Epithelial cell of prostate (primary cell): ENCODE data around the gene OR2J3.
"Not testable (repeated sequence)": the region's sequence is repeated elsewhere in the genome, so short reads cannot be mapped to it uniquely, and the experiment has no call there.

Experiments
- DNase-seq: peaks from one replicate; pipeline ENCODE4 v3.0.0-alpha.2; 2011; ENCODE audit warnings: low read depth, low spot score
- H3K27ac ChIP-seq: fragments of 450-650 bp; 2 replicates; pipeline ENCODE4 v1.5.1; 2017; ENCODE audit warnings: mild to moderate bottlenecking

Gene OR2J3

DNA sequence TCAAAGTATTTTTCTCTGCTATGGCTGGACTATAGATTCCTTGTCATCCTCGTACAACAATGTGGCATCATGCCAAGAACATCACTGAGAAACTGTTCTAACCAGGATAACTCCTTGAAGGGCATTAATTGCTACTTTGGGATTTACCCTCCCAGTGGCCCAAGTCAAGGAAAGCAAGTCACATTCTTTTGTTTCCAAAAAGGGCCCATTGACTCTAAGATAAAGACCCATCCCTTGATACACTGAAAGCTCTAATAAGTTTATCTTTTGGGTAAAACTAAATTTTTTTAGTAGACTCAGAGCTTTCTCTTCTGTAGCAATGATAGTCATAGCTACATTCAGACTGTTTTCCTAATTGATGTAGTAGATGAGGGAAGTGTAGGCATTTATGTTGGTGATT, at the start of gene OR2J3:
Gene OR2J3 (plus strand): TSS at position 301 of the 400 bp plus-strand sequence. CDS start 3,833 bp downstream, outside the sequence.
- DNase-seq, result no peak
- H3K27ac ChIP-seq, result no peak within 1 kb of the TSS

DNA sequence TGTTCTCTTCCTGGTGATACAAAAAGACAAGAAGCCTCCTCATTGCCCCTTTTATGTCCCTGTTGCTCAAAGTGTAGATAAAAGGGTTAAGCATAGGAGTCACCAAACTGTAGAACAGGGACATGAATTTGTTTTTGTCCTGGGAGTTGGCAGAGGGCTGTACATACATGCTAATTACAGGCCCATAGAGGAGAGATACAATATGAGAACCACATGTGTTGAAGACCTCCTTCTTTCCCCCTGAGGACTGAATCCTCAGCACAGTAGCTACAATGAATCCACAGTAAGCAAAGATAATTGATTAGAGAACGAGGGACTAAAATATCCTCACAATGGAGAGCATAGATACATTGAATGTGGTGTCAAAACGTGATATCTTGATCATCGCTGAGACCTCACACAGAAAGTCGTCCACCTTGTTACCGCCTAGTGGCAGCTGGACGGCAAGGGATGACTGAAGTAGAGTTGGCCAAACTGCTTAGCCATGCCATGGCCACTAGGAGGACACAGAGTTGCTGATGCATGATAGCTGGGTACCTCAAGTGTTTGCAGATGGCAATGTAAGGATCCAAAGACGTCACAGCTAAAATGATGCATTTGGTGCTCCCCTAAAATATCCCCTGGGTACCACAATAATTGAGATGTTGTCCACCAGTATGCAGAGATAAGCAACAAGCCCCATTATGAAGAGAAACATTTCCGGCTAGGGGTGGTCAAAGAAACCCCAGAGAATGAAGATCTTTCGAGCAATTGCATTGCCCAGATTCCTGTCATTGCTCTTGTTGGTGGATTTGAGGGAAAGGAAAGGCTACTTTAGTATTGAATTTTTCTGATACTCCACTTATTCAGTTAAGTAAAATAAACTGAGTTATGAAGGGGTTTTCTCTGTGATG, 35.8 kb upstream of the OR2J3 start:
- no peak for DNase-seq

DNA sequence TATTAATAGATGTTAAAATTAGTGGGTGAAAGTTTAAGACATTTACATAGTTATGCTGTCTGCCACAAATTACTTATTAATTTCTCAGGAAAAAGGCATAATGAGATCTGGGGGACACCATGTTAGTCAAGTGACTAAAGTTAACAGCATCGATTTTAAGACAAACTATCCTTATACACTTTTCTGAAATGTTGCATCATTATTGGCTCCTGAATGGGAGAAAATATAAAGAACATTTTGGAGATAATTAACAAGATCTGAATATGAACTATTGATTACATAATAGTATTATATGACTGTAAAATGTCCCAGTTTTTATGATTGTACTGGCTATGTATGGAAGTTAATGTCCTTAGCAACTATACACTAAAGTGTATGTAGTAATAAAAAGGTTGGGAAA, 28.7 kb upstream of the OR2J3 start:
- no peak for DNase-seq
- H3K27ac ChIP-seq, result no peak overlapping the region

More for the DNA sequence above, 35.8 kb upstream of the OR2J3 start:
- no peak overlapping the region for H3K27ac ChIP-seq

GRCh38 chr6:29081312-29081711, 26.5 kb upstream of the OR2J3 start:
- DNase-seq, result no peak
- H3K27ac ChIP-seq, result no peak overlapping the region

- no peak for DNase-seq
- no peak overlapping the region for H3K27ac ChIP-seq
Observed at GRCh38 chr6:29082457-29082856, 25.4 kb upstream of the OR2J3 start.

- DNase-seq, result no peak
- no peak within 1 kb of the TSS for H3K27ac ChIP-seq
Observed at GRCh38 chr6:29087213-29087612, 20.6 kb upstream of the OR2J3 start, which contains the start of gene OR2B3. Gene OR2B3, minus strand, starts transcription at chr6:29087313. Its CDS starts 65 bp downstream, at chr6:29087248.

GRCh38 chr6:29092957-29093356, 14.9 kb upstream of the OR2J3 start:
- no peak for DNase-seq
- H3K27ac ChIP-seq, result no peak overlapping the region

DNA sequence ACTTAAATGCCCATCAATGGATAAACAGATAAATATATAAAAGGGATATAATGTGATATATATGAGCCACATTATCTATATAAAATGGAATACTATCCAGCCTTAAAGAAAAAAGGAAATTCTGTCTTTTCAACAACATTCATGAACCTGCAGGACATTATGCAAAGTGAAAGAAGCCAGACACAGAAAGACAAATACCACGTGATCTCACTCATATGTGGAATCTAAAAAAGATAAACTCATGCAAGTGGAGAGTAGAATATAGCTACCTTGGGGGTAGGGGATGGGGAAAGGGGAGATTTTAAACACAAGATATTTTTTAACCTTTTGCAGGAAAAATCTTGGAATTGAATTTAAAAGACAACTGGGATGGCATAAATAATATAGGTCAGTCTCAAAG, 10.1 kb upstream of the OR2J3 start:
- DNase-seq, result no peak
- H3K27ac ChIP-seq, result no peak overlapping the region

- H3K27ac ChIP-seq, result no peak within 1 kb of the TSS
- no peak for DNase-seq
Observed at GRCh38 chr6:29099190-29099589, 8.7 kb upstream of the OR2J3 start, which contains the start of gene OR2J1. Gene OR2J1, plus strand, starts transcription at chr6:29099490. Its CDS starts 1,453 bp downstream, at chr6:29100943.

DNA sequence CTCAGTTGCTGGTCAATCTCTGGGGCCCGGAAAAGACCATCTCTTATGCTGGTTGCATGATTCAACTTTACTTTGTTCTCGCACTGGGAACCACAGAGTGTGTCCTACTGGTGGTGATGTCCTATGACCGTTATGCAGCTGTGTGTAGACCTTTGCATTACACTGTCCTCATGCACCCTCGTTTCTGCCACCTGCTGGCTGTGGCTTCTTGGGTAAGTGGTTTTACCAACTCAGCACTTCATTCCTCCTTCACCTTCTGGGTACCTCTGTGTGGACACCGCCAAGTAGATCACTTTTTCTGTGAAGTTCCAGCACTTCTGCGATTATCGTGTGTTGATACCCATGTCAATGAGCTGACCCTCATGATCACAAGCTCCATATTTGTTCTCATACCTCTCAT, 4.3 kb downstream of the OR2J3 start:
- no peak for DNase-seq
- no peak overlapping the region for H3K27ac ChIP-seq

GRCh38 chr6:29114964-29115363, 7.1 kb downstream of the OR2J3 start:
- H3K27ac ChIP-seq, DNase-seq: not testable (repeated sequence)

DNA sequence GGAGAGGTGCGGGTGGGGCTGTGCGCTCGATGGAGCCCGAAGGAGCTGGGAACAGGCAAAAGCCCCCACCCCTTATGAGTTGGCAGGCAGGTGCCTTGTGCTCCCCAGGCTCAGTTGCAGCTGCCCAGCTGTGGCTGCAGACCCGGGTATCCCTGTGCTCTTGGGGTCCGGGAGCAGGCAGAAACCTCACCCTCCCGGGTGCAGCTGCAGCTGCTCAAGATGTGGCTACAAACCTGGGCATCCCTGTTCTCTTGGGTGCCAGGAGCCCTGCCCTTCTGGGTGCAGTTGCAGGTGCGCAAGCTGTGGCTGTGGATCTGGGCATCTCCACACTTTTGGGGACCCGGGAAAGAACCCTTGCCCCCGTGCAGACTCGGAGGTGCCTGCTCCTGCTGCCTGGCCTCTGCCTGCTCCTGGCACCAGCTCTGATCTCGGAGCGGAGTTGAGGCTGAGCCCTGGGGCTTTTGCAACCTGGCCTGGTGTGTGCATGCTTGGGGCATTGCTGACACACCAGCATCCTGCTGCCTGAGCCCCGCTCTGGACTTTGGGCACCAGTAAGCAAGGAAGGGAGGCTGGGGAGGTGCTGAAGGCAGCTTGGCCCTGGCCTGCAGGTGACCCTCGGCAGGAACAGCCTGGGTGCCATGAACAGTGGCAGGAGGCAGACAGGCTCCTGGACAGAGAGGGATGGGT, 21.6 kb downstream of the OR2J3 start:
- DNase-seq, result no peak

GRCh38 chr6:29130644-29131043, 22.8 kb downstream of the OR2J3 start:
- H3K27ac ChIP-seq, result no peak overlapping the region
- no peak for DNase-seq

More for the DNA sequence above, 21.6 kb downstream of the OR2J3 start:
- no peak overlapping the region for H3K27ac ChIP-seq

GRCh38 chr6:29131691-29132090, 23.8 kb downstream of the OR2J3 start:
- H3K27ac ChIP-seq, result no peak overlapping the region
- no peak for DNase-seq

GRCh38 chr6:29137724-29138123, 29.9 kb downstream of the OR2J3 start:
- no peak for DNase-seq
- no peak overlapping the region for H3K27ac ChIP-seq

DNA sequence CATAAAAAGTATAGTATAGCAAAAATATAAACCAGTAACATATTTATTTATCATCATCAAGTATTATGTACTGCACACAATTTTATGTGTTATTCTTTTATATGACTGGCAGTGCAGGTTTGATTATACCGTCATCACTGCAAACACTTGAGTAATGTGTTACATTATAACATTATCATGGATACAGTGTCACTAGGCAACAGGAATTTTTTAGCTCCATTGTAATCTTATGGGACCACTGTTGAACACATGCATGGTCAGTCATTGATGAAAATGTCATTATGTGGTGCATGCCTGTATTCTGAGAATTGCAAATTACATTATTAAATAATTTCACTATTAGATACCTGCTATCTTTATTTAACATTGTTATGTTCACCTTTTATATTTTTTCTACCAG, 33.7 kb downstream of the OR2J3 start:
- no peak for DNase-seq
- H3K27ac ChIP-seq, result no peak overlapping the region

DNA sequence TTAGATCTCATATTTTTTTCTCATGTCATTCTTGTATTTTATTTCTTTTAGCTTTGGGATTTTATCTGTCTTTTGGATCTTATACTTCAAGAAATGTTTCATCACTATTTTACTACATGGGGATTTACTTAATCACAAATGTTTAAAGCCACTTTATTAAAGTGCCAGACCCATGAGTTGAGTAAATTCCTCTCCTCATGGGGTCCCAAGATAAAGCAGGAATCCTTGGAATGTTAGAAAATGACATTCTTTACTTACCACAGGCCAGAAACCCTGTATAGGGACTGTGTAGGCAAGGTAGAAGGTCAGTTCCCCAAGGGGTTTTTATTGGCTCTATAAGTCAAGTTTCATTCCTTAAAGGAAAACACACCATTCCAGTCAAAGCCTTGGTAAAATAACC, 34.5 kb downstream of the OR2J3 start:
- no peak overlapping the region for H3K27ac ChIP-seq
- no peak for DNase-seq

- no peak overlapping the region for H3K27ac ChIP-seq
- DNase-seq, result no peak
Observed at GRCh38 chr6:29146179-29146578, 38.3 kb downstream of the OR2J3 start.

GRCh38 chr6:29147074-29147473, 39.2 kb downstream of the OR2J3 start:
- DNase-seq, result no peak

GRCh38 chr6:29149444-29149843, 41.6 kb downstream of the OR2J3 start:
- not testable (repeated sequence) for DNase-seq, H3K27ac ChIP-seq

More at GRCh38 chr6:29147074-29147473, 39.2 kb downstream of the OR2J3 start:
- H3K27ac ChIP-seq, result no peak overlapping the region

- no peak for DNase-seq
- no peak overlapping the region for H3K27ac ChIP-seq
Observed at GRCh38 chr6:29153083-29153482, 45.2 kb downstream of the OR2J3 start.
